GM12874 (cell line): ENCODE results near the gene MTMR4.

Source experiments
- CTCF ChIP-seq: IDR thresholded peaks from 2 replicates; pipeline ENCODE4 v1.5.1; 2011; ENCODE audit warnings: low read depth, mild to moderate bottlenecking, control low read depth, low read length, moderate library complexity; ENCODE audit not compliant: insufficient read depth

Gene MTMR4

GRCh38 chr17:58503866-58504265 lies 10.6 kb downstream of the MTMR4 start:
- TF ChIP-seq CTCF, result no peak

- no peak for TF ChIP-seq CTCF
Measured at GRCh38 chr17:58501451-58501850, 13.0 kb downstream of the MTMR4 start.

- no peak for TF ChIP-seq CTCF
Measured at GRCh38 chr17:58498177-58498828, 16.1 kb downstream of the MTMR4 start.

- TF ChIP-seq CTCF, result no peak
Measured at GRCh38 chr17:58493506-58493905, 20.9 kb downstream of the MTMR4 start.

GRCh38 chr17:58492238-58493121 lies 22.0 kb downstream of the MTMR4 start:
- TF ChIP-seq CTCF, result no peak

- TF ChIP-seq CTCF, result no peak
Measured at GRCh38 chr17:58491510-58492045, 22.9 kb downstream of the MTMR4 start.

- no peak for TF ChIP-seq CTCF
Measured at GRCh38 chr17:58488428-58488890, 26.0 kb downstream of the MTMR4 start.
